ENCODE results near the gene PXN. TPM values are rescaled to one million over a fixed set of nuclear protein-coding genes. Genes with fewer than 3 reads are reported as not detected.
A peak's percentile ranks its signal among the peaks of the same experiment; 100 is the strongest.
"Not testable (repeated sequence)": the region's sequence is repeated elsewhere in the genome, so short reads cannot be mapped to it uniquely, and the experiment has no call there.

The PXN gene
- total RNA-seq, 1 donor = 63.0 TPM

- no peak for TF ChIP-seq CTCF (IDR thresholded peaks at IDR 0.05; ENCODE audit: insufficient read depth, low read depth, low read length)
- no peak for DNase-seq (ENCODE audit: low read depth)
- H3K4me3 ChIP-seq (ENCODE audit: low read depth, low read length) = no peak overlapping the region
These were observed 27.3 kb downstream of the PXN start for GRCh38 chr12:120238217-120238616.

- TF ChIP-seq CTCF (IDR thresholded peaks at IDR 0.05; ENCODE audit: insufficient read depth, low read depth, low read length) = no peak
- H3K4me3 ChIP-seq (ENCODE audit: low read depth, low read length) = no peak overlapping the region
- DNase-seq (ENCODE audit: low read depth) = peak; percentile 79
These were observed 28.0 kb downstream of the PXN start for GRCh38 chr12:120237360-120238171.

- DNase-seq (ENCODE audit: low read depth); H3K4me3 ChIP-seq (ENCODE audit: low read depth, low read length): not testable (repeated sequence)
These were observed 28.7 kb downstream of the PXN start for GRCh38 chr12:120236809-120237208.

- peak; percentile 43 for TF ChIP-seq CTCF (IDR thresholded peaks at IDR 0.05; ENCODE audit: insufficient read depth, low read depth, low read length)
- DNase-seq (ENCODE audit: low read depth) = no peak
- no peak overlapping the region for H3K4me3 ChIP-seq (ENCODE audit: low read depth, low read length)
These were observed 29.9 kb downstream of the PXN start for GRCh38 chr12:120235369-120236323.

GRCh38 chr12:120234643-120235368 lies 30.7 kb downstream of the PXN start:
- peak; percentile 95 for DNase-seq (ENCODE audit: low read depth)
- TF ChIP-seq CTCF (IDR thresholded peaks at IDR 0.05; ENCODE audit: insufficient read depth, low read depth, low read length) = peak; percentile 59
- H3K4me3 ChIP-seq (ENCODE audit: low read depth, low read length) = no peak overlapping the region

- DNase-seq (ENCODE audit: low read depth) = peak; percentile 87
- TF ChIP-seq CTCF (IDR thresholded peaks at IDR 0.05; ENCODE audit: insufficient read depth, low read depth, low read length) = peak; percentile 30
- H3K4me3 ChIP-seq (ENCODE audit: low read depth, low read length) = peak overlapping the region; percentile 28
These were observed 34.1 kb downstream of the PXN start for GRCh38 chr12:120231316-120232011.
